Measurements from ENCODE around the gene OAS1. TPM values are rescaled to one million over a fixed set of nuclear protein-coding genes. Genes with fewer than 3 reads are reported as not detected.

Gene OAS1
- total and polyA plus RNA-seq, 9 of the 15 experiments (the other 6 are each of a cell fraction or from before 2014, with no cell fraction given): 0.06 to 0.25 TPM; not detected in 7

- ChIA-PET CTCF (ENCODE audit: low intra/inter-chr PET ratio) (no interaction called here), POLR2A (interaction anchor here (1.3 kb wide), 1 partner anchor 13 kb away, joined by 6 read pairs; the partner anchor contains the start of gene OAS3)
- FAIRE-seq (peak; percentile 26), DNase-seq (ENCODE audit: extremely low read depth in 1 of 4, low spot score in 3 of 4) (no peak), ATAC-seq (no peak)
- in situ Hi-C loops (cut with MboI) (no loop called here), intact Hi-C loops (cut with micrococcal nuclease) (no loop called here)
- no peaks in the 10 kb centered on the region for H4K20me1 ChIP-seq (replicated peaks; ENCODE audit: control insufficient read depth, insufficient read depth, low read length)
- no peaks in the 10 kb centered on the region; the same call in 1 of the 2 replicates for H3K9me3 ChIP-seq (replicated peaks; ENCODE audit: control insufficient read depth, insufficient read depth, low read depth, low read length)
- no peaks in the 10 kb centered on the region for H3K9me1 ChIP-seq (ENCODE audit: control insufficient read depth, insufficient read depth, low read length)
- H3K27ac ChIP-seq (ENCODE audit: extremely low read depth, low read depth, low read length): no peak overlapping the region
- H3K36me3 ChIP-seq (ENCODE audit: control insufficient read depth, insufficient read depth, low read length): no peaks in the 10 kb centered on the region
- no peak overlapping the region for H3K4me2 ChIP-seq (ENCODE audit: insufficient read depth, low read length)
- H3K27me3 ChIP-seq (ENCODE audit: control insufficient read depth in 2 of 2, insufficient read depth in 2 of 2, low read length in 2 of 2): no peaks in the 10 kb centered on the region
- no peaks in the 10 kb centered on the region for H3K4me1 ChIP-seq (replicated peaks in 1 of 2; ENCODE audit: control insufficient read depth in 2 of 2, insufficient read depth in 2 of 2, low read length in 2 of 2)
- WGBS (ENCODE audit: insufficient coverage, low coverage, missing lambda C conversion rate): 1% methylated on average over 6 of the region's 7 CpGs
- H3K79me2 ChIP-seq (ENCODE audit: control insufficient read depth, insufficient read depth, low read length): no peaks in the 10 kb centered on the region
- H3K9ac ChIP-seq (ENCODE audit: insufficient read depth in 1 of 2, low read depth in 2 of 2, low read length in 2 of 2): no peak overlapping the region
- BruUV-seq (replicated peaks): no TSS peak
- H3K4me3 ChIP-seq: no peak overlapping the region
- H2AFZ ChIP-seq (ENCODE audit: low read depth, low read length): no peak overlapping the region
- TF ChIP-seq KLF13 (tag; IDR thresholded peaks at IDR 0.05; ENCODE audit: borderline replicate concordance, low read depth): no peak
- TF ChIP-seq CBX8 (IDR thresholded peaks at IDR 0.05; ENCODE audit: borderline replicate concordance, extremely low read depth, low read depth, low read length, poor library complexity, severe bottlenecking): no peak
- no peak for TF ChIP-seq USF2 (CRISPR knock-in tag; IDR thresholded peaks at IDR 0.05)
- no peak for TF ChIP-seq ZNF212 (CRISPR knock-in tag; IDR thresholded peaks at IDR 0.05)
- no peak for TF ChIP-seq JUND (IDR thresholded peaks at IDR 0.05; ENCODE audit: borderline replicate concordance, low read depth, low read length)
- TF ChIP-seq JUND (tag; IDR thresholded peaks at IDR 0.05; ENCODE audit: borderline replicate concordance, low read depth, low read length): no peak
- no peak for TF ChIP-seq THRB (CRISPR knock-in tag; conservative IDR thresholded peaks at IDR 0.05)
- TF ChIP-seq ZNF584 (CRISPR knock-in tag; IDR thresholded peaks at IDR 0.05; ENCODE audit: low read depth): no peak
- TF ChIP-seq ZBED1 (IDR thresholded peaks at IDR 0.05): no peak
- no peak for TF ChIP-seq ZFX (CRISPR knock-in tag; IDR thresholded peaks at IDR 0.05)
- no peak for TF ChIP-seq ZNF239 (CRISPR knock-in tag; IDR thresholded peaks at IDR 0.05)
- no peak for TF ChIP-seq E2F3 (CRISPR knock-in tag; IDR thresholded peaks at IDR 0.05)
- TF ChIP-seq ELF4 (CRISPR knock-in tag; IDR thresholded peaks at IDR 0.05): no peak
- no peak for TF ChIP-seq ZMIZ1 (IDR thresholded peaks at IDR 0.05; ENCODE audit: low read depth in 2 of 2, low read length in 2 of 2)
- TF ChIP-seq SMARCB1 (IDR thresholded peaks at IDR 0.05; ENCODE audit: insufficient read length, low read depth): no peak
- no peak for TF ChIP-seq ZC3H11A (IDR thresholded peaks at IDR 0.05; ENCODE audit: low read depth, low read length)
- no peak for TF ChIP-seq CGGBP1 (CRISPR knock-in tag; IDR thresholded peaks at IDR 0.05)
Measured at GRCh38 chr12:112924986-112925385, 18.2 kb downstream of the OAS1 start.
